CD4-positive, alpha-beta T cell treated with Interleukin-21 for 1 hour (primary cell): Measurements from ENCODE around the gene FRMPD4.
"Not testable (repeated sequence)": the region's sequence is repeated elsewhere in the genome, so short reads cannot be mapped to it uniquely, and the experiment has no call there.

Experiments
- DNase-seq: peaks from one replicate; pipeline ENCODE4 v3.0.0-alpha.2; 2020

Gene FRMPD4

GRCh38 chrX:12138361-12139313, at the start of gene FRMPD4:
TSS of gene FRMPD4 (plus strand) at chrX:12138473. CDS start at chrX:12138972, 499 bp downstream.
- no peak for DNase-seq

- no peak for DNase-seq
Observed at GRCh38 chrX:12089740-12090139, 48.5 kb upstream of the FRMPD4 start.

GRCh38 chrX:12113321-12113720, 25.0 kb upstream of the FRMPD4 start:
- DNase-seq: no peak

- DNase-seq: no peak
Observed at GRCh38 chrX:12115377-12115776, 22.9 kb upstream of the FRMPD4 start.

GRCh38 chrX:12118134-12118533, 20.1 kb upstream of the FRMPD4 start:
- DNase-seq: no peak

- DNase-seq: no peak
Observed at GRCh38 chrX:12128017-12128416, 10.3 kb upstream of the FRMPD4 start.

- no peak for DNase-seq
Observed at GRCh38 chrX:12137951-12138360, 317 bp upstream of the FRMPD4 start.

GRCh38 chrX:12139934-12140611, 1.8 kb downstream of the FRMPD4 start:
- DNase-seq: no peak

- no peak for DNase-seq
Observed at GRCh38 chrX:12141511-12141910, 3.2 kb downstream of the FRMPD4 start.

GRCh38 chrX:12142661-12143060, 4.4 kb downstream of the FRMPD4 start:
- DNase-seq: no peak

GRCh38 chrX:12145402-12145801, 7.1 kb downstream of the FRMPD4 start:
- no peak for DNase-seq

- DNase-seq: no peak
Observed at GRCh38 chrX:12149670-12150407, 11.6 kb downstream of the FRMPD4 start.

GRCh38 chrX:12153317-12153716, 15.0 kb downstream of the FRMPD4 start:
- DNase-seq: no peak

- DNase-seq: no peak
Observed at GRCh38 chrX:12153741-12154140, 15.5 kb downstream of the FRMPD4 start.

- DNase-seq: no peak
Observed at GRCh38 chrX:12159799-12160198, 21.5 kb downstream of the FRMPD4 start.

- no peak for DNase-seq
Observed at GRCh38 chrX:12162420-12162819, 24.1 kb downstream of the FRMPD4 start.

- DNase-seq: not testable (repeated sequence)
Observed at GRCh38 chrX:12164180-12164579, 25.9 kb downstream of the FRMPD4 start.

- DNase-seq: no peak
Observed at GRCh38 chrX:12170755-12171154, 32.5 kb downstream of the FRMPD4 start.

- DNase-seq: no peak
Observed at GRCh38 chrX:12174358-12174757, 36.1 kb downstream of the FRMPD4 start.

GRCh38 chrX:12197030-12197429, 58.8 kb downstream of the FRMPD4 start:
- DNase-seq: no peak

- no peak for DNase-seq
Observed at GRCh38 chrX:12206413-12206812, 68.1 kb downstream of the FRMPD4 start.

GRCh38 chrX:12210196-12210815, 72.0 kb downstream of the FRMPD4 start:
- no peak for DNase-seq

GRCh38 chrX:12210971-12211370, 72.7 kb downstream of the FRMPD4 start:
- DNase-seq: no peak
